ACC112 (cell line): Measurements from ENCODE around the gene LPIN1.

Source experiments
- H2AFZ ChIP-seq: fragments of 200-600 bp; sonication (generic); one replicate; pipeline ENCODE4 v1.6.0; 2017; ENCODE audit warnings: antibody characterized with exemption, low read length; ENCODE audit not compliant: unreplicated experiment
- H3K27ac ChIP-seq: fragments of 200-600 bp; sonication (generic); 2 replicates; pipeline ENCODE4 v1.5.1; 2014; ENCODE audit warnings: low read depth, mild to moderate bottlenecking, antibody characterized with exemption, low read length, moderate library complexity
- H3K27me3 ChIP-seq: fragments of 200-600 bp; sonication (generic); 2 replicates; pipeline ENCODE4 v1.6.1; 2014; ENCODE audit warnings: mild to moderate bottlenecking, antibody characterized with exemption, low read length, moderate library complexity, mixed read lengths; ENCODE audit not compliant: insufficient read depth
- H3K36me3 ChIP-seq: fragments of 200-600 bp; sonication (generic); 2 replicates; pipeline ENCODE4 v1.6.1; 2016; ENCODE audit warnings: mild to moderate bottlenecking, antibody characterized with exemption, low read length, moderate library complexity, mixed read lengths; ENCODE audit not compliant: insufficient read depth
- H3K4me1 ChIP-seq: fragments of 200-600 bp; sonication (generic); one replicate; pipeline ENCODE4 v1.6.1; 2016; ENCODE audit warnings: low read length, mixed read lengths; ENCODE audit not compliant: insufficient read depth, unreplicated experiment, control insufficient read depth
- H3K4me3 ChIP-seq: fragments of 200-600 bp; sonication (generic); 2 replicates; pipeline ENCODE4 v1.5.1; 2014; ENCODE audit warnings: mild to moderate bottlenecking, low read depth, low read length
- H3K79me2 ChIP-seq: fragments of 200-600 bp; sonication (generic); one replicate; pipeline ENCODE4 v1.6.0; 2016; ENCODE audit warnings: low read length; ENCODE audit not compliant: control insufficient read depth, unreplicated experiment, insufficient read depth

Gene LPIN1

GRCh38 chr2:11764920-11765319 lies 18.5 kb downstream of the LPIN1 start:
- no peaks in the 10 kb centered on the region for H3K4me1 ChIP-seq
- peaks cover 16% of the 10 kb centered on the region for H3K79me2 ChIP-seq
- H2AFZ ChIP-seq, result no peak overlapping the region
- no peak overlapping the region for H3K27ac ChIP-seq
- H3K36me3 ChIP-seq, result peaks cover 7% of the 10 kb centered on the region; the same call in 1 of the 2 replicates
- H3K4me3 ChIP-seq, result no peak overlapping the region
- H3K27me3 ChIP-seq, result no peaks in the 10 kb centered on the region

- Histone ChIP-seq H3K4me3 (no peak overlapping the region), H3K27me3 (no peaks in the 10 kb centered on the region), H3K79me2 (peaks cover 16% of the 10 kb centered on the region), H3K27ac (no peak overlapping the region), H3K4me1 (no peaks in the 10 kb centered on the region), H3K36me3 (peaks cover 7% of the 10 kb centered on the region; the same call in 1 of the 2 replicates), H2AFZ (no peak overlapping the region)
Measured at GRCh38 chr2:11765501-11765900, 19.1 kb downstream of the LPIN1 start.

- H3K27ac ChIP-seq, result no peak overlapping the region
- no peak overlapping the region for H3K4me3 ChIP-seq
- no peaks in the 10 kb centered on the region for H3K4me1 ChIP-seq
- H3K79me2 ChIP-seq, result peaks cover 14% of the 10 kb centered on the region
- H3K36me3 ChIP-seq, result peaks cover 7% of the 10 kb centered on the region; the same call in 1 of the 2 replicates
- no peaks in the 10 kb centered on the region for H3K27me3 ChIP-seq
- no peak overlapping the region for H2AFZ ChIP-seq
Measured at GRCh38 chr2:11766016-11766415, 19.6 kb downstream of the LPIN1 start.

GRCh38 chr2:11767779-11768178 lies 21.3 kb downstream of the LPIN1 start:
- Histone ChIP-seq H3K4me3 (no peak overlapping the region), H2AFZ (no peak overlapping the region), H3K27me3 (no peaks in the 10 kb centered on the region), H3K79me2 (peaks cover 9% of the 10 kb centered on the region), H3K36me3 (peaks cover 7% of the 10 kb centered on the region; the same call in 1 of the 2 replicates), H3K4me1 (no peaks in the 10 kb centered on the region), H3K27ac (no peak overlapping the region)

GRCh38 chr2:11768946-11769345 lies 22.5 kb downstream of the LPIN1 start:
- Histone ChIP-seq H3K4me3 (no peak overlapping the region), H2AFZ (no peak overlapping the region), H3K27me3 (no peaks in the 10 kb centered on the region), H3K79me2 (peaks cover 6% of the 10 kb centered on the region), H3K4me1 (peaks cover under 1% of the 10 kb centered on the region), H3K27ac (no peak overlapping the region), H3K36me3 (peaks cover 7% of the 10 kb centered on the region; the same call in 1 of the 2 replicates)

- Histone ChIP-seq H3K4me3 (no peak overlapping the region), H3K79me2 (peaks cover 1% of the 10 kb centered on the region), H3K27me3 (no peaks in the 10 kb centered on the region), H2AFZ (no peak overlapping the region), H3K36me3 (peaks cover 7% of the 10 kb centered on the region; the same call in 1 of the 2 replicates), H3K4me1 (peaks cover 7% of the 10 kb centered on the region), H3K27ac (no peak overlapping the region)
Measured at GRCh38 chr2:11769516-11769915, 23.1 kb downstream of the LPIN1 start.

- Histone ChIP-seq H2AFZ (no peak overlapping the region), H3K27ac (no peak overlapping the region), H3K79me2 (no peaks in the 10 kb centered on the region), H3K4me1 (peaks cover 13% of the 10 kb centered on the region), H3K36me3 (peaks cover 4% of the 10 kb centered on the region; the same call in 1 of the 2 replicates), H3K27me3 (no peaks in the 10 kb centered on the region), H3K4me3 (no peak overlapping the region)
Measured at GRCh38 chr2:11770531-11771188, 24.2 kb downstream of the LPIN1 start.

GRCh38 chr2:11771971-11772615 lies 25.7 kb downstream of the LPIN1 start:
- H3K4me3 ChIP-seq, result no peak overlapping the region
- no peaks in the 10 kb centered on the region for H3K36me3 ChIP-seq
- H3K4me1 ChIP-seq, result peaks cover 13% of the 10 kb centered on the region
- H3K27me3 ChIP-seq, result no peaks in the 10 kb centered on the region
- no peak overlapping the region for H2AFZ ChIP-seq
- H3K79me2 ChIP-seq, result no peaks in the 10 kb centered on the region
- H3K27ac ChIP-seq, result no peak overlapping the region

- Histone ChIP-seq H3K79me2 (no peaks in the 10 kb centered on the region), H3K4me3 (no peak overlapping the region), H3K27ac (no peak overlapping the region), H3K4me1 (peaks cover 13% of the 10 kb centered on the region), H2AFZ (no peak overlapping the region), H3K36me3 (no peaks in the 10 kb centered on the region), H3K27me3 (no peaks in the 10 kb centered on the region)
Measured at GRCh38 chr2:11773111-11773510, 26.7 kb downstream of the LPIN1 start.

- no peaks in the 10 kb centered on the region for H3K27me3 ChIP-seq
- peaks cover 17% of the 10 kb centered on the region for H3K4me1 ChIP-seq
- H3K4me3 ChIP-seq, result no peak overlapping the region
- H2AFZ ChIP-seq, result no peak overlapping the region
- H3K36me3 ChIP-seq, result no peaks in the 10 kb centered on the region
- H3K79me2 ChIP-seq, result no peaks in the 10 kb centered on the region
- H3K27ac ChIP-seq, result peak overlapping the region; percentile 44; the same call in 1 of the 2 replicates
Measured at GRCh38 chr2:11773747-11774525, 27.5 kb downstream of the LPIN1 start.
